M059J (cell line): ENCODE results near the gene CMKLR1. TPM values are rescaled to one million over a fixed set of nuclear protein-coding genes. Genes with fewer than 3 reads are reported as not detected.

Experiments
- DNase-seq: peaks from one replicate; pipeline ENCODE4 v3.0.0-alpha.2; 2012; ENCODE audit warnings: low read depth
- total RNA-seq: library from RNA; depleted of rRNA; stranded (reverse); fragments of >200 nt; shearing (Covaris generic); gene quantifications from 2 replicates; pipeline ENCODE4 v1.2.3, GENCODE V29; 2014

Gene CMKLR1
- total RNA-seq, 1 experiment from 2014 or later: 0.05 TPM

DNA sequence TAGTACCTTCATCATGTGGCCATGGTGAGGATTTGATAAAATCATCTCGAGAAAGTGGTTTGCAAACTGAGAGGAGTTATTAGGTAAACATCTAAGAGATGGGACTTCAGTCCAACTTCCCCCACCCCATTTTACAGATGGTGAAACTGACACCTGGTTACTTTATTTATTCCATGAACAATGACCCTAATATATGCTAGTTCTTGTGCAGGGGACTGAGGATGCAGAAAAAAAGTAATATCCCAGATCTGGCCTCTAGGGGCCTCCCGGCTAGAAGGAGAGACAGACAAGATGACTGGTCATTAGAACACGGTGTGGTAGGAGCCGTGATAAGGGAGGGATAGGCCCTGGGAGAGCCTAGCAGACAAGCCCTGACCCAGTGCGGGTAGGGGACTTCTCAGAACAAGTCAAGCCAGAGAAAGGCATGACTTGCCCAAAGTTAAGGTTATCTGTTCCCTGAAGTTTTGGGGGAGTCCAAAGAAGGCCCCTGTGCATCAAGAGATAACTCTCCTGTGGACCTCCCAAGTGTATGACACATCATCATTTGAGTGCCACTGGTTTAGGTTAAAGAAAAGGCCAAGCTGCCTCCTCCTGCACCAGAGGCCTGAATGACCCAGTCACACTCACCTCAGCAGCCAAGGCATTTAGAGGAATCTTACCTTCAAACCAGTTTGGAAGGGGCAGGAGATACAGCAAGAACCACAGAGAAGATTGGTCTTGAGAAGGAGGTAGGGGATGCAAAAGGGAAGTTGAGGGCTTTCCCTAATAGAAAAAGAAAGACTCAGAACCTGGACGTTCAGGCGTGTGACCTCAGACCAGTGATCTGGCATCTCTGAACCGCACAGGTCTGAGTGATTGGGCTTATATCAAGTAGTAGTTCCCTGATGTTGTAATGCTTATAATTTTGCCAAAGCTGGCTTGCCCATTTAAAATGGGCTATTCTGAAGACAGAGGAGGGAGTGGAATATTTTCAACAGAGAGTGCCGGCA, 1.6 kb downstream of the CMKLR1 start:
- peak; percentile 36 for DNase-seq

DNA sequence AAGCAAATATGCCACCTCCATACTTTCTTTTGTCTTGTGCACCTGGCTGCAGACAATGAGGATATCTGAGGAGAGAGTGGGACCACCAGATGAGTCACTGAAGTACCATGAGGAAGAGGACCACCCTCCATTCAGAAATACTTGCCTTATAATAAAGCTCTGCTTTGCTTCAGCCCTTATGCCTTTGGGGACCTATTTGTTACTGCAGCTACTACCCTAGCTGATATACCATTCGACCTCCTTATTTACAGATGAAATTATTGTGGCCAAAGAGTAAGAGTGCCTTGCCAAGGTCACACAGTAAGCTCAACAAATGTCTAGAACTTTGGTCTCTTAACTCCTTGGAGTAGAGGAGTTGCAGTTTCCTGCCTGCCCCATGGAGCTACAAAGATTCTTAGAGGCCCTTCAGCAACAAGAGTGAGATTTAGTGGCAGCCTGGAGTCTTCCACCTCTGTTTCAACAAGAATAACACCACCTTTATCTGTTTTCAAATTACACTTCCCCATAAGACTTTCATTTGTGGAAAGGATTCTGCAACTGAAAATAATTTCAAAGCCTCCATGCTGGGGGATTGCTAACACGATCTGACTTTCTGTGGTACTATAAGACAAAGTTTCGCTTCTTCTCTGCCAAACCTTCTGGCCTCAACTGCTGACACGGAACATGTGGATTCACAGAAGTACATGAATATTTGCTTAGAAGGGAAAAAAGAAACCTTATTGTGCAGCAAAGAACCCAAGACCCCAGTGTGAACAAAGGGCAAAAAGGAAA, 3.6 kb downstream of the CMKLR1 start:
- no peak for DNase-seq

DNA sequence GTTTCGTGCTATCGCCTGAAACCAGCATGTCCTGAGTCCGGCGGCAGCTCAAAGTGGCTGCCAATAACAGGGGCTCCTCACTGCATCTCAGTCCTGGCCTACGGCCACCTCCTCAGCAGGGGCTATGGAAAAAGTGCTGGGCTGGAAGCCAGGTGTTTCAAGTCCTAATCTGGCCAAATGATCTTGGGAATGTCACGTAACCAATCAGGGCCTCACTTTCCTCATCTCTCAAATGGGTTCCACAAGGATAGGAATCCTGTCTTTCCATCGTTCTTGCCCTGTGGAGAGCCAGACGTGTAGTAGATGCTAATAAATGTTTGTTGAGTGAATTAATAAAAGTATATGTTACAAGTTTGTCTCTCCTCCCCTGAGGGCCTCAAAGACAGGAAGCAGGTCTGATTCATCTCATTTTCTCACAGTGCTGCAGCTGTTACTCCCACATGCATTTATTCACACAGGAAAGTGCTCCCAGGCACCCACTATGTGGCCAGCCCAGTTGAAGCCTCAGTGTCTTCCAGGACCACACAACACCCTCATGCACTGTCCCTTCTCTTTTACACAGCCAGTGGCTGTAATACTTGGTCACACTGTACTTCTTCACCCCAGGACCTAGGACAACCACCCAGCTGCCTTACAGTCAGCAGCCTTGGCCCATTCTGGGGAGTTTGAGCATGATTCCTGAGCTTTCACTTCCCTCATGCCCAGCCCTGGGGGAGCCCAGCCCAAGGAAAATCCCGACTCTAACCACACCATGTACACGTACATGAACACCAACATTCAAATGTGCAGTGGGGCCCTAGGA, 5.0 kb downstream of the CMKLR1 start:
- DNase-seq: peak; percentile 63

DNA sequence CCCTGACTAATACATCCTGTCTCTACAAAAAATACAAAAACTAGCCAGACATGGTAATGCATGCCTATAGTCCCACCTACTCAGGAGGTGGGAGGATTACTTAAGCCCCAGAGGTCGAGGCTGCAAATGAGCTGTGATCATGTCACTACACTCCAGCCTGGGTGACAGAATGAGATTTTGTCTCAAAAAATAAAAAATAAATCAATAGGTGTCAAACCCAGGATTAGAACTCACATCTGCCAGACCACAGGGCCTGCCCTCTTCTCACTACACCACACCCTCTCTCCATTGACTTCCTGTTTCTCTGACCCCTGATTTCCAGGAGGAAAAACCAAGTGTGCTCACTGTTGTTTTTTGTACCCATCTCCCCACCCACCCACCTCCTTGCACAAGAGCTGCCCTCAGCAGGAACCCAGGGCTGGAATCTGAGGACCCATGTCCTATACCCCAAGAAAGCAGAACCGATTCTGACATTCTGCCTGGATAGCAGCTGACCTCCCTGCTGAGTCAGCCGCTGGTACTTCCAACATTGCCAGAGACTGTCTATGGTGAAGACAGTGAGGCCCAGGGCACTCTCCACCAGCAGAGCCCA, 6.2 kb downstream of the CMKLR1 start:
- DNase-seq: peak; percentile 40

DNA sequence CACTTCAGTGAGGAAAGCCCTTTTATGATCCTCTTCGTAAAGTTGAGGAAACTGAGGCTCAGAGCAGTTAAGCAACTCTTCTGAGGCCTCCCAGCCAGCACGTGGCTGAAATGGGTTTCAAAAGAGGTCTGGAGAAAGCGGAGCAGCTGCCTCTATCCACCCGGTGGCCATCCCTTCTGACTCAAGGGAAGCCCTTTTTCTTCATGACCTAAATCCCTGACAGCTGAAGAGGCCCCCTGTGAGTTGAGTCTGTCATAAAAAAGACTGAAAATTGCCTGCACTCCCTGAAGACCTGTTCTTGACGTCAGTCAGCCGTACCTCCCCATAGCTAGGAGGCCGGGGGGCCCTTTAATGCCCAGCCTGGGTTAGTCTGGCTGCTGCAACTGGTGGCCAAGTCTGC, 10.7 kb downstream of the CMKLR1 start:
- no peak for DNase-seq

DNA sequence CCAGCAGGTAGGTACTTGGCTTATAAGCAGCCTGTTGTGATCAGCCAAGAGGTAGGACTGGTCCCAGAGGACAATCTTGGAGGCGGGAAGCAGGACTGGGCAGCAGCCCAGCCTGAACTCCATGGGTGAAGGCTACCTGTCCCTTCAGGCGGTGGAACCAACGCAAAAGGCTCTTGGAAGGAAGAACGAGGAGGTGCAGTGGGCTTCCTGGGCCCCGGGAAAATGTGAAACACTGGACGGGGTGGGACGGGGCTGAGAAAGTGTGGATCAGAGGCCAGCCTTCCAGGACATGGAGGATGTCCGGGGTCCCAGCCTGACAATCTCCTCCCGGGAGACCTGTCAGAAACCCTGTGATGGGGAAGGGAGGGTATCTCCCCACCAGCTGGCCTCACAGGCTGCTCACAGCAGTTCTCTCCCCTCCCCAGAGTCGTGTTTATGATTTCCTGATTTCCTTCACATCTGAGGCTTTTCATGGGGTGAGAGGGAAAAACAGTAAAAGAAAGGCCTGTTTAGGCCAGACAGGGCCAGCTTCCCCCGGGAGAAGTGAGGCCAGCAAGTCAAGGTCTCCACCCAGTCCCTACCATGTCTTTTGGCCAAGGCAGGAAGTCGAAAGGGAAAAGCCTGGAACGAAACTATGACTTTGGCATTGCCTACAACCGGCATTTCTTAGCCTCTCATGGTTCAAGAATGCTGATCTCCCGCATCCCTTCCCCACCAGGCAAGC, 11.3 kb downstream of the CMKLR1 start:
- no peak for DNase-seq

DNA sequence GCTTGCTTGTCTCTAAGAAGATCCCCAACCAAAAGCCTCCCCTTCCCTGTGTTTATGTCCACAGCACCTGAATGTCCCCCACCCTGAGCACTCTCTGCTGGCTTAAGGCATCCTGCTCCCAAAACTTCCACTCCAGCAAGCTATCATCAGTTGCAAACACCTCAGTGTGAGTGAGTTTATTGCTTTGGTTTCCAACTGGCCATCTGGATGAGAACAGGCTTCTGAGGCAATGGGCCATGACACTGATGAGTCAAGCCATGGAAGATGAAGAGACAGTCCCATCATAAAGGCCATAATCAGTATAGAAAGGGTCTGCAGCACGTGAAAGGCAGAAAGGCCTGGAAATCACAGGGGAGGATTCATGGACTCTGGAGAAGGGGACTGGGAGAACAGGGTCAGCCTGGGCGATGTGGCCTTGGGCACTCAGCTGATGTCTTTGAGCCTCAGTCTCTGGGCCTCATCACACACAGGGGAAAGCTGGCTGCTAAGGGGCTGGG, 12.8 kb downstream of the CMKLR1 start:
- DNase-seq: no peak

DNA sequence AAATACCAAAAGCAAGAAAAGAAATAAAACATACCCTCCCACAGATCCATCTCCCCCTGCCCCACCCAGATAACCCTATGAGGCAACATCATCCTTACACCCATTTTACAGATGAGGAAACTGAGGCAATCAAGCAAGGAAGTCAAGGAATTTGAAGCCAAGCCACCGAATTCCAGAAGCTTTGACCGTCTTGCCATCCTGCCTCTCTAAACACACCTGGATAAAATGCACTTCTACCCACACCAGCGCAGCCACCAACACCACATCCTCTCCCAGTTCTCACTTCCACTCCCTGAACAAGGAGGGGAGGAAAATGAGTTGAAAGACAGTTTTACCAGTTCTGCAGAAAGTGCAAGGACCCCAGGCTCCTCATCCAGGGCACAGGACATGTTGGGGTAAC, 13.6 kb downstream of the CMKLR1 start:
- no peak for DNase-seq

DNA sequence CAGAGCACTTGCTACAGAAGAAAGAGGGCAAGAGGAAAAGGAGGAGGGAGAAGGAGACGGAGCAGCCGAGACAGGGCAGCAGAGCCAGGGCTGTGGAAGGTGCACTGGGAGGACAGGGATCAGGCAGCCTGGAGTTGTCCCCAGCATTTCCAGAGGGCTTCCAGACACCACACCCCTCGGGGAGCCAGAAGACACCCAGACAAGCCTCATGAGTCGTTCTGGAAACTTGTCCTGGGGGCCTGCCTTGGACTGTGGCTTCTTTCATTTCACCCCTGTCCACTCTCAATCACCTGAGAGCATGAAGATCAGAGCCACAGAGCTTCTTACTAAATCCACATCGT, 14.1 kb downstream of the CMKLR1 start:
- DNase-seq: no peak

DNA sequence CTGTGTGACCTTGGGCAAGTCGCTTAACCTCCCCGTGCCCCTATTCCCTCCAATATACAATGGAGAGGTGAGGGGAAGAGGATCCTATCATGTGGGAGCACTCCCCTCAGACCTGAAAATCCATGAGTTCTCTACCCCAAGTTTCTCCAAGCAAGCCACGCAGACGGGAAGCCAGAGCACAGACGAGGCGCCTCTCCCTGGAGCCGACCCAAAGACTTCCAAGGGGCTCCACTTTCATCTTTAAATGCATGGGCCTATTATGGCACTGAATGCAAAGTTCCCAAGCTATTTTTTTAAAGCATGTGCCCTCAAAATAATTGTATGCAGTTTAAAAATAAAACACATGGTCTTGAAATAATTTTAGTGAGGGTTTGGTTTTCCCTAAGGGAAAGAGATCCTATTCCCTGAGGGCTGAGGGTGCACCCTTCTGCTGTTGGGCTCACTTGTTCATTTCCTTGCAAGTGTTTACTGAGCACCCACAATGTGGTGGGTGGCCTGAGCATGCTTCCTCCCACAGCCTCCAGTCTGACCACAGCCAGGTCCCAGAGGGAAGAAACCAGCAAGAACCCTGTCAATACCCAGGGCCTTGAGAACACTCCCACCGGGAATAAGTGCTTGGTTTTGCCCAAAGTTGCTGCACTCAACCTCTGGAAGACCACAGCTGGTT, 14.6 kb downstream of the CMKLR1 start:
- no peak for DNase-seq

DNA sequence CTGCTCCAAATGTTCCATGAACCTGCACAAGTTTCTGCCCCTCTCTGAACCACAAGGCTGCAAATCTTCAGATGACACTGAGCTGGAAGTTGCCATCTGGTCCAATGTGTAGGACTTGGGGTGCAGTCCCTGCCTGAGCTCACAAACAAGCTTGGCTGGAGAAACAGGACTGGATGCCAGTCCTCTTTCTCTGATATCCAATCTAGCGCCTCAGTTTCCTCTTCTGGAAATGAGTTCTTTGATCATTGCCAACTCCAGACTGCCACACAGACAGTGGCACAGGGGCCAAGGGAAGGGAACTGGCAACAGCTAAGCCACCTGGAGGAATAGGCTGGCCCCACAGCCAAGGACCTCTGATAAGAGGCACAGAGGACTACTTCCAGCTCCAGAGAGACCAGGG, 15.5 kb downstream of the CMKLR1 start:
- DNase-seq: no peak

DNA sequence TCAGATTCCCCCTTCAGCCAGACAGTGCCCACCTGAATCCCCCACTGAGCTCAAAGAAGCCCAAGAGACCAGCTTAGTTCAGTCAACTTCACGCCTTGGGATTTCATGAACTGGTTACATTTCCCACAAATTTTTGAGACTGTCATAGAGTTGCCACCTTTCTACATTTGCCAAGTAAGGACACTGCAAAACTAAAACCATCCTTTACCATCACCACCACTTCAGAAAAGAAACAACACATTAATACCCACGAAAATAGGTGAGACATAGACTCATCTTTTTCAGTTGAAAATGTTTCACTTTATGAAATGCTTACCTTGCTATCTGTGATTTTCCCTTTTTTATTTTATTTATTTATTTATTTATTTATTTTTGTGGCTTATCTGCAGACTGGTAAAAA, 16.1 kb downstream of the CMKLR1 start:
- no peak for DNase-seq

DNA sequence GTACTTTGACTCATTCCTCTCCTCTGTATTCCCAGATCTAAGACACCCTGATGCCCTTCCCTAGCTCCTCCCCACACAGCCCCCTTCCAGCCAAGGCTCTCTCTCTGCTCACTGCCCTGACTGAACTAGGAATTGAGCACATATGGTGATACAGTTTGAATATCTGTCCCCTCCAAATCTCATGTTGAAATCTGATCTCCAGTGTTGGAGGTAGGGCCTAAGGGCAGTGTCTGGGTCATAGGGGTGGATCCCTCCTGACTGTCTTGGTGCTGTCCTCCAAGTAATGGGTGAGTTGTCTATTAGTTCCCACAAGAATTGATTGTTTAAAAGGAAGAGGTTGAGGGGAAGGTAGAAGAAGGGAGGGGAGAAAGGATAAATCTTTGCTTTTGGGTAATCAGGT, 17.4 kb downstream of the CMKLR1 start:
- no peak for DNase-seq

DNA sequence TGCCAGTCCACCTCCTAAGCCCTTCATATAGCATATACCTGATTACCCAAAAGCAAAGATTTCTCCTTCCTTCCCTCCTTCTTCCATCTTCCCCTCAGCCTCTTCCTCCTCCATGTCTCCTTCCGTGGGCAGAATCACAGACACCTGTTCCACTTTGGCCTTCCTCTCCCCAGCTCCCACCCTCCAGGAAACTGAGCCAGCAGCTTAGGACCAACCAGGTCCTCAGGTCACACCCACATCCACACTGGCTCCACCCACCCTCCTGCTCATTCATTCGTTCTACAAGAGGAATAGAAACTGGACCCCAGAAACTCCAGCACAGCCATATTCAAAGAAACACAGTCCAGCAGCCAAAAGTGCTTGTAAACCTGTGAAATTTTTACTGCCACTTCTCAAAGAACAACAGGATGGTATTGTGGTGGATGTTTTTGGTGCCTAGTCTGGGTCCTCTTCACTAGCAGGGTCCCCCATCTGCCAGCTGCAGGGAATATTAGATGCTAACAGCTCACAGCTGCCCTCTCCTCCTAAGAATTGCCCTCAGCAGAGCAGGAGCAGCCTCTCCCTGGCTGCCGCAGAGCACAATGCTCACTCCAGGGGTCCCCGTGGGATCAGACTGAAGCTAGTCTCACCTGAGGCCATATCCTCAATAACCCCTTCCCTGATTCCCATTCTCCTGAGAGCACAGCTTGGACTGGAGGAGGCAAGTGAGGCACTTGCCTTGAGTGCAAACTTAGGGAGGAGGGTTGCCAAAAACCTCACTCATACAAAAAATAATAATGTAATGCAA, 18.4 kb downstream of the CMKLR1 start:
- DNase-seq: no peak

DNA sequence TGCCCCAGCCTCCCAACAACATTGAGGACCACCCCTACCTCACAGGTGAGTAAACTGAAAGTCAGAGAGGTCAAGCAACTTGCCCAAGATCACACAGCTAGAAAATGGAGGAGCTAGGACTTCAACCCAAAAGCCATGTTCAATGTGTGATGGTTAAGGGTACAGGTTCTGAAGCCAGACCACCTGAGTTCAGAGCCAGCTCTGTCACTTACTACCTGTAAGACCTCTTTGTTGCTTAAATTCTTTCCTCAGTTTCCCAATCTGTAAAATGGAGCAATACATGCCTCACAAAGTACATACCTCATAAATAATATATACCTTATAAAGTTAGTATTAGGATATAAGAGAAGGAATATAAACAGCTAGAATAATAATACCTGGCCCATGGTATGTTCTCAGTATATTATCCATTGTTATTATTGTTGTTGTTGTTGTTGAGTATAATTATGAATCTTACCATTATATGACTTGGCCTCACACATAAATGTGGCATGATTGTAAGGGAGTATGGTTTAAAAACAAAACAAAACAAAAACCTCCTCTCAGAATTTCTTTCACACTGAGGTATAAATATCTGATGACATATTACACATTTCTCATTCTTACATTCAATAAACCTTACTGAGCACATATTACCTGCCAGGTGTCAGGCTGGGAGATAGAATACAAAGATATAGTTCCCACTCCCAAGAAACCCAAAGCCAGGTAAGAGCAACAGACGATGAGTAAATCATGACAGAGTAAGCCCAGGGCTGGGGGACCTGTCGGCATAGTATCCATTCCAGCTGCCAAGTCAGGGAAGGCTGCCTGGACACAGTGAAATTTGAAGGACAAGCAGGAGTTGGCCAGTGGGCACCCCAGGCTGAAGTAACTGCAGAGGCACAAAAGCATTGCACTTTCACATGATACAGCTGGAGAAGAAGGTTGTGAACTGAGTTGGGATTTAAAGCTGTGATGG, 19.6 kb downstream of the CMKLR1 start:
- no peak for DNase-seq

DNA sequence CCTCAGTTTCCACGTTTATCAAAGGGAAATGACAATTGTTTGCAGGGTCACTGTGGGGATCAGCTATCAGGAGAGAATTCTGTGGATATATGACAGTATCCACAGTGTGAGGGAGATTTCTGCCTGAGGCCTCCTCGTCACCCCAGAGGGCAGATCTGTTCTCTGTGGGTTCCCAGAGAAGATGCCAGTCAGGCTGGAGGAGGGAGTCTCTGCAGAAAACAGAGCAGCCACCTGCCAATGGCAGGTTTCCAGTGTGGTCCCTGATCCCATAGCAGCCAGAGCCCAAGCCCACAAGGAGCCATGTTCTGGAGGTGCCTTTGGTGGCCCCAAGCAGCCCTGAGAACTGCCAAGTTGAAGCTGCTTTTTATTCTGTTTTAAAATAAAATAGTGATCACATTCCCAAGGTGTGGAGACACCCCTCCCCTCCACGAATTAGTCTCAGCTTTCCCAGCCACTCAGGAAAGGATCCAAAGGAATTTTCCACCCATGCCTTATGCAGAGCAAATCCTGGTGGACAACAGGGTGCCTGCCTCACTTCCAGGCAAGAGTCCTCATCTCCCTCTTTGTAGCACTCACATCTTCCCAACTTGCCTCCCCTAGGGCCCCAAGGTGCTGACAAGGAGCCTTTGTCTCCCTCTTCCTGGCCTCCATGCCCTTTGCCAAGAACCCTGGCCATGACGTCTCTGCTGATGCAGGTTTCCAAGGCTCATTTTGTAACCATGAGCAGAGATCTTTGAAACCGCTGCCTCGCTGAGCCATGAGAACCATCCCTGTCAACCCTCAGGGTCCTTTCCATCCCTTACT, 20.4 kb downstream of the CMKLR1 start:
- DNase-seq: no peak
